GM03348 (cell line): ENCODE results near the gene HIC2.
"Not testable (repeated sequence)": the region's sequence is repeated elsewhere in the genome, so short reads cannot be mapped to it uniquely, and the experiment has no call there.

Experiments used
- DNase-seq: peaks from one replicate; pipeline ENCODE4 v3.0.0; 2012; ENCODE audit warnings: low spot score

HIC2 gene

DNA sequence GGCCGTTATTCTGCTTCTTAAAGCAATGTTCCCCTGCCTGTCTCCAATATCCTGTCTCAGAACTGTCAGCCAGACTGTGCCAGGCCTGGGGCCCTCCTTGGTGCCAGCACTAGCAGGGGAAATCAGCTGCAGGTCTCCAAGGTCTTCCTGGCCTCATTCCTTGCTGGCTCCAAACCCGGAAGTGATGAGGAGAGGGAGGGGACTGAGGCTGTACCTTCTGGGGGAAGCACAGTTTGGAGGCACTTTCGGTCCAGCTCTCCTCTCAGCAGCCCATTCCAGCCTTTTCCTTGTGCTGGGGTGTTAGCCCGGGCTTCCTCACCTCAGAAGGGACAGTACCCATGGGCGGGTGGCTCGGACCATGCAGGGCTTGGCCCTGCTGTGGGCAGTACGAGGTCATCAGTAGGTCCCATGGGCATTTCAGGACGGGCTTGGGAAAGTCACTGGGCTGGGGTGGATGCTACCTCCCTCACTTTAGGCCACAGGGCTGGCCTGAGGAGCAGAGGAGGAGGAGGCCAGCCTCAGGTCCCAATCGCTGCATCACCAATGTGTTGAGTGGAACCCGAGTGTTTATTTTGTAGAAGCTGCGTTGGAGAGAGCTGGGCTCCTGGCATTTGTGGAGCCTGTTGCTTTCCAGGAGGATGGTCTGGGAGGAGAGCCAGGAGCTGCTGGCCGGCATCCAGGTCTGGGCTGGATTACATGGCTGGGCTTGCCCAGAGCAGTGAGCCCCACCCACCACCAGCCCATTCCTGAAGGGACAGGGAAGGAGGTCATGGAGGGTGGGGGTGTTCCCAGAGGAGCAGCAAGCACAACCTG lies 19.0 kb downstream of the HIC2 start:
- not testable (repeated sequence) for DNase-seq

DNA sequence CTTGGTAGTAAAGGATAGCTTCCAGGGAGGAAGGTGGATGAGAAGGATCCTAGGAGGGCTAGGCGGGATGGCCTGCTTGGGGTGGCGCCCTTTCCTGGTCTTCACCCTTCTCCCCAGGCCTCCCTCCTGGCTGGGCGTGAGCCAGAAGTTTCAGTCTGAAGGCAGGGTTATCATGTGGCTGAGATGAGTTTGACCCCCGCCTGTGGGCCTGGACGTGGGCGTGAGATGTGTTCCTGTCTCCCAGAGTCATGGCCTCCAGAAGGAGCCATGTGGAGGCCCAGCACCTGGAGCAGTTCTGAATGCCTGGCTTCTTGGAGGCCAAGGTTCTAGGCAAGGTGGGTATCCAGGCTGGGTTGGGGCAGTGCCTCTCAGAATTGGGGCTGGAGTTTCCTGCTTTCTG lies 20.8 kb downstream of the HIC2 start:
- not testable (repeated sequence) for DNase-seq

DNA sequence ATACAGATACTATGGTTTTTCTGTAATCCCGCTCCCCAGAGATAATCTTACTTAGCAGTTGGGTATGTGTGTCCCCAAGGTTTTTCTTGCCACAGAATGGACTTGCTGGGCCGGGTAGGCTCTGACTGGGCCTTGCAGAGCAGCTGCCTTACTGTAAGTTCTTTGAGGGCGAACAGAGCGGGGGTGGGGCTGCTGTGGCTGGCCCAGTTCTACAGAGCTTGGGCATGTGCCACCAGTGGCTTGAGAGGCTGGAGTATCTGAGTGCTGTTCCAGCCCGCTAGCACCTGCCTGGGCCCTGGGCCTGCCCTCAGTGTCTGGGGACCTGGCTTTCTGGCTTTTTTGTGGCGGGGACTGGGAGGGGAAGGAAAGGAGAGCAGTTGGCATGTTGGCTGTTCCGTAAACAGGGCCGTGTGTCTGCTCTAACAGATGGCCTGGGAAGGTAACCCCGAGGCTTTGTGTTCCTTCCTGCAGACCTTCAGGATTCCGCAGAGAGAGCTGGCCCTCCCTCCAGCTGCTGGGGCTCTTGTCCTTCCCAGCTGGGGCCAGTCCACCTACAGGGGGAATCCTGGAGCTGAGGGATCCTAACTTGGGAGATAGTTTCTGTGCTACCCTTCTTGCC lies 23.0 kb downstream of the HIC2 start:
- not testable (repeated sequence) for DNase-seq

DNA sequence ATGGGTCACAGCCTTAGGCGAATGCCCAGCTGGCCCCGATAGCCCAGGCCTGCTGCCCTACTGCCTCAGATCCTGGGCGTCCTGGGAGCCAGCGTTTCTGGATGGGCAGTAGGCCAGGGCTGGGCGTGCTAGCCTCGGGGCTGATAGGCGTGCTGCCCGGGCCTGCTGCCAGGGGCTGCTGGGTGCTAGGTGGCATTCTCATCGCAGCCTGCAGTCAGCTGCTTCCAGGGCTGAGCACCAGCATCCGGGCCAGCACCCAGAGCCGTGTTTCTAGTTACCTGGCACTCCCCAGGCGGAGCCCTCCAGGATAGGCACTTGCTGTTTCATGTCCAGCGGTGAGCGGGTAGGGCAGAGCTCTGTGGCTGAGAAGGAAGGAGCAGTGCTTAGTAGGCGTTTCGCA lies 23.5 kb downstream of the HIC2 start:
- DNase-seq: not testable (repeated sequence)

DNA sequence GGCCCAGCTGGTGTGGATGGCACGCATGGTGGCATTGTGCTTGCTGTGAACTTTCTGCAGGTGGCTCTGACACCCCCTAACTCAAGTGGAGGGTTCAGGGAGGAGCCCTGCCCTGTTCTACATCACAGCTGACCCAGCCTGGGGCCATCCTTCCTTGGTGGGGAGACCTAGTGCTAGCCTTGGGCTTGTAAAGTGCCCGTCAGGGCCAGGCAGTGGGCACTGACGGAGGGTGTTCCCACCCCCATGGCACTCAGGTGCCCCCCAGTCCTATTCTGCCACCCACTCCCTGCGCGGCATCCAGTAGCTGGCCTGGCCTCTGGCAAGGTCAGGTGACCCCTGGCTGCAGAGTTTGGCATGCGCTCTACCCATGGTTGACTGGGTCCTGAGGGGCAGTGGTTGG lies 24.0 kb downstream of the HIC2 start:
- not testable (repeated sequence) for DNase-seq

DNA sequence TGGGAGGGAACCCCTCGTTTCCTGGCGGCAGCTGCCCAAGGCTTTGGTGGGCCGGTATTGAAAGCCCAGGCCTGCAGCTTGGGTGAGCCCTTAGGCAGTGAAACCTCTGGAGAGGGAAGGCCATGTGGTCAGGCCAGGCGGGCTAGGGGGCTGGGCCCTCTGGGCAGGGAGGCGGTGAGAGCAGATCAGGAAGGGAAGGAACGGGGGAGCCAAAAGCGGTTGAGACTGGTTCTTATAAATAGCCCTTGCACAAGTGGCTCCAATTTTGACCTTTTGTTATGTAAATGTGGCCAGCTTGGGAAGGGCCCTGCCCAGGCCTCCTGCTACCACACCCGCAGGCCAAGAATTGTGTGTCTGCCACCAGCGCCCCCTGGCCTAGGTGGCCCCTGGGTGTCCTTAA lies 25.0 kb downstream of the HIC2 start:
- DNase-seq: not testable (repeated sequence)

DNA sequence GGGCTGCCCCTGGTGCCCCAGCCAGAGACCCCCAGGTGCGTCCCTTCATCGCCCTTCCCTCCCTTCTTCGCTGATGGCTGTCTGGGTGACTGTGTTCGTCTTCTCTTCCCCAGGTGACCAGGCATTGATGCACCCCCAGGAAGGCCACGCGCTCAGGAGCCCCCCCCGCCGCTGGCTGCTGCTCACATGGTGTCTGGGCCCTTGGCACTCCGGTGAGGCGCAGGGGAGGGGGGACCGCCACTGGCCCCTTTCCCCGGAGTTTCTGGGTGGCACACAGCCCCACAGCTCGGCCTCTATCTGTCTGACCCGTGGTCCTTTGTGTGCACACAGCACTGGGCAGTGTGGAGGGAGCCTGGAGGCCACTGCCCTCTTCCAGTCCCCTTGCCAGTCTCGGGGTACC lies 25.5 kb downstream of the HIC2 start:
- not testable (repeated sequence) for DNase-seq

DNA sequence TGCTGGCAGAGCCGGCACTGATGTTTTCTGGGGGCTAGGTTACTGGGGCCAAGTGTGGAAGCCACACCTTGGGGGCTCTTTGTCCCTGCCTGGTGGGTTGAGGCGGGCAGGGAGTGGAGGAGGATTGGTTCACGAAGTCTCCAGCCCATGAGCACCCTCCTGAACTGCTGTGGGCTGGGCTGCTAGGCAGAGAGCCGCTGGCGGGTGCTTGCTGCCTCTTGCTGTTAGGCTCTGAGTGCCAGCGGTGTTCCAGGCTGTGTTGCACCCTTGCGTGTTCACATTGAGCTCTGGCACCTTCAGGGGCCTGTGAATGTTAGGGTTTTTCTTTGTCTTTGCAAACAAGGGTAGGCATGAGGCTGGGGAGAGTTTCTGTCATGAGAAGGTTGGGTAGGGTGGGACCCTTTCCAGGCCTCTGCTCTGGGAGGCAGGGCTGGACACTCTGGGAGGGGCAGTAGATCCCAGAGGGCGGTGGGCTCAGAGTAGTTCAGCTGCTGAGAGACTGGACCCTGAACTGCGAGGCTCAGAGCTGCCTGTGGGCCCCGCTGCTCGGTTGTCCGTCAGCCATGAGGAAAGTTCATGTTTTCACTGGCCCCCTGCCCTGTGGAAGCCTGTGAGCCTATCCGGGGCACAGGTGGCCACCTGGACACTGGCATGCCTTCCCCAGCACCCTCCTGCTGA lies 26.0 kb downstream of the HIC2 start:
- DNase-seq: no peak

DNA sequence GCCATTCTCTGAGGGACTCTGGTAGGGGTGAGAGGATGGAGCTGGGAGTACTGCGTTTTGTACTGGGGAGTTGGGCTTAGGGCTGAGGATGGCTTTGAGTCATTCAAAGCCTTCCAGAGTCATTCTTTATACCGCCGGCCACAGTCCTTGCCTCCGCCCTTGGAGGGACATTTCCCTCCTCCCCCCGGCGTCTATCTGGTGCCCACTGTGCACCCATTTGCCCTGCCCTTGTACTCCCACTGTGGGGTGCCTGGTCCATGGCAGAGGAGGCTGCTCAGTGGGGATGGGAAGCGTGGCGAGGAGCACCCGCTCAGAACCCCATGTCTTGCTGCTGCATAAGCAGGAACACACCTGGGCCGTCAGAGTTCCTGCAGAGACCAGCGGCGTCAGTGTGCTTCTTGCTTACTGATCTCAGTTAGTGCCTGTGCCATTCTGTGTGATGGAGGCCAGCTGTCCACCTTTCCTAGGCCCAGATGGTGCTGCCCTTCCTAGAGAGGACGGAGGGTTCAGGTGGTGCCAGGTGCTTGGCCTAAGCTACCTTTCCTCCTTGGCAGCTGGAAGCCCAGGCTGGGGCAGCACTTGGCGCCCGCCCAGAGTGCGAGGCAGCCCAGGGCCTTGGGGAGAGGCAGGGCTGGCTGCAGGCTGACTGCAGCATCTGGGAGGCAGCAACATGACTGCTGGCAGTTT lies 26.7 kb downstream of the HIC2 start:
- no peak for DNase-seq

DNA sequence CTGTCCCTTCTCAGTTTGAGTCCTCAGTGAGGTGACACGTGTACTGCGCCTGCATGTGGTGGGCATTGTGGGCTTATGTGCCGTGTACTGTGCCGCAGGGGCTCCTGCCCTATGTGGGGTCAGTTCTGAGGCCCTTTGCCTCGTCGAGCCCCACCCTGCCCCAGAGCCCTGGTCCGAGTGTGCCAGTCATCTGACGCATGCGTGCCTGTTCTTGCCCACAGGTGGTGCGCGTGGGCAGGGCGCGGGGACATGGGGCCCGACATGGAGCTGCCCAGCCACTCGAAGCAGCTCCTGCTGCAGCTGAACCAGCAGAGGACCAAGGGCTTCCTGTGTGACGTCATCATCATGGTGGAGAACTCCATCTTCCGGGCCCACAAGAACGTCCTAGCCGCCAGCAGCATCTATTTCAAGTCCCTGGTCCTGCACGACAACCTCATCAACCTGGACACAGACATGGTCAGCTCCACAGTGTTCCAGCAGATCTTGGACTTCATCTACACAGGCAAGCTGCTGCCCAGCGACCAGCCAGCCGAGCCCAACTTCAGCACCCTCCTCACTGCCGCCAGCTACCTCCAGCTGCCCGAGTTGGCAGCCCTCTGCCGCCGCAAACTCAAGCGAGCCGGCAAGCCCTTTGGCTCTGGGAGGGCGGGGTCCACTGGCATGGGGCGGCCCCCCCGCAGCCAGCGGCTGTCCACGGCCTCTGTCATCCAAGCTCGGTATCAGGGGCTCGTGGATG lies 27.7 kb downstream of the HIC2 start:
- no peak for DNase-seq

DNA sequence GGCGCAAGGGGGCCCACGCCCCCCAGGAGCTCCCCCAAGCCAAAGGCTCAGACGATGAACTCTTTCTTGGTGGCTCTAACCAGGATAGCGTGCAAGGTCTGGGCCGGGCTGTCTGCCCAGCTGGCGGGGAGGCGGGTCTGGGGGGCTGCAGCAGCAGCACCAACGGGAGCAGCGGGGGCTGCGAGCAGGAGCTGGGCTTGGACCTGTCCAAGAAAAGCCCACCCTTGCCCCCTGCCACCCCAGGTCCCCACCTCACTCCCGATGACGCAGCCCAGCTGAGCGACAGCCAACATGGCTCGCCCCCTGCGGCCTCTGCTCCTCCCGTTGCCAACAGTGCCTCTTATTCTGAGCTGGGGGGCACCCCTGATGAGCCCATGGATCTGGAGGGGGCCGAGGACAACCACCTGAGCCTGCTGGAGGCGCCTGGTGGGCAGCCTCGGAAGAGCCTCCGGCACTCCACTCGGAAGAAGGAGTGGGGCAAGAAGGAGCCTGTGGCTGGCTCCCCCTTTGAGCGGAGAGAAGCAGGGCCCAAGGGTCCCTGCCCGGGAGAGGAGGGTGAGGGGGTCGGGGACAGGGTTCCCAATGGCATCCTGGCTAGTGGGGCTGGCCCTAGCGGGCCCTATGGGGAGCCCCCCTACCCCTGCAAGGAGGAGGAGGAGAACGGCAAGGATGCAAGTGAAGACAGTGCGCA lies 28.4 kb downstream of the HIC2 start:
- no peak for DNase-seq

DNA sequence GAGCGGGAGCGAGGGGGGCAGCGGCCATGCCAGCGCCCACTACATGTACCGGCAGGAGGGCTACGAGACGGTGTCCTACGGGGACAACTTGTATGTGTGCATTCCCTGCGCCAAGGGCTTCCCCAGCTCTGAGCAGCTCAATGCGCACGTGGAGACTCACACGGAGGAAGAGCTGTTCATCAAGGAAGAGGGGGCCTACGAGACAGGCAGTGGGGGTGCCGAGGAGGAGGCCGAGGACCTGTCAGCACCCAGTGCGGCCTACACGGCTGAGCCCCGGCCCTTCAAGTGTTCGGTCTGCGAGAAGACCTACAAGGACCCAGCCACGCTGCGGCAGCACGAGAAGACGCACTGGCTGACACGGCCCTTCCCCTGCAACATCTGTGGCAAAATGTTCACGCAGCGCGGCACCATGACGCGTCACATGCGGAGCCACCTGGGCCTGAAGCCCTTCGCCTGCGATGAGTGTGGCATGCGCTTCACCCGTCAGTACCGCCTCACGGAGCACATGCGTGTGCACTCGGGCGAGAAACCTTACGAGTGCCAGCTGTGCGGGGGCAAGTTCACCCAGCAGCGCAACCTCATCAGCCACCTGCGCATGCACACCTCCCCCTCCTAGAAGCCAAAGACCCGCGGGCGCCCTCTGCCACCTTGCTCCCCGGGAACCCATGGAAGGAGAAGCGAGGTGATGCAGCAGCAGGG lies 29.1 kb downstream of the HIC2 start:
- no peak for DNase-seq

DNA sequence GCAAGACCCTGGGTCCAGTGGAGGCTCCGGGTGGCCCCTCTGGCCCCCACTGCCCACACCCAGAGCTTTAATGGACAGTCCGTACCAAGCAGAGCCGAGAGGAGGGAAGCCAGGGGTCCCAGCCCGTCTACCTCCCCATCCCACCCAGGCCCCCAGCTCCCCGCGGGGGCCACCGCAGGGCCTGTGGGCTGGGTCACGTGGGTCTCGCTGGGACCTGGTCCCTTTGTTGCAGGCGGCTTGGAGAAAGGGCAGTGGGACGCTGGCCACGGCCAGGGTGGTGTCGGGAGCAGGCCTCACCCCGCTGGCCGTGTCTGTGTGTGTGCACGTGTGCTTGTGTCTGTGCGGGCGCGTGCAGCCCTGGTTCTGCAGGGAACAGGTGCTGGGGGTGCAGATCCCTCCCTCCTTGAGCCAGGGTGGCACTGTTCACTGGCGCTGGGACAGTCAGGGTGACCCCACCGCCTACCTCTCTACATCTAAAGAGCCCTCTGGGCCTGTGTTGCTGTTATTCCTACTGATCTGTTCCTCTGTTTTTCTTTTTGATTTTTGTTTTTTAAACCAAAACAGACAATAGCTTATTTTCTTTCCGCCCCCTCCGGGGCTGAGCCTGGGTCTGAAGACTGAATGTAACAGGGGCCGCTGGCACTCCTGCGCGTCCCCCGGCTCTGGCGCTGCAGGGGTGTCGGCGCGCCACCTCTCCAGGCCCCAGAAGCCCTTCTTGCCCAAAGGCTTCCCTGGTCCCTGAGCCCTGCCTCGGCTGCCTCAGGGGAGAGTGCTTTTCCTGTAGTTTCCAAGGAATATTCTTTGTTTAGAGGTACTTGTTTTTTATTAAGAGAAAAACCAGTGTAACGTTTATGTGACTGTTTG lies 29.9 kb downstream of the HIC2 start:
- DNase-seq: no peak

DNA sequence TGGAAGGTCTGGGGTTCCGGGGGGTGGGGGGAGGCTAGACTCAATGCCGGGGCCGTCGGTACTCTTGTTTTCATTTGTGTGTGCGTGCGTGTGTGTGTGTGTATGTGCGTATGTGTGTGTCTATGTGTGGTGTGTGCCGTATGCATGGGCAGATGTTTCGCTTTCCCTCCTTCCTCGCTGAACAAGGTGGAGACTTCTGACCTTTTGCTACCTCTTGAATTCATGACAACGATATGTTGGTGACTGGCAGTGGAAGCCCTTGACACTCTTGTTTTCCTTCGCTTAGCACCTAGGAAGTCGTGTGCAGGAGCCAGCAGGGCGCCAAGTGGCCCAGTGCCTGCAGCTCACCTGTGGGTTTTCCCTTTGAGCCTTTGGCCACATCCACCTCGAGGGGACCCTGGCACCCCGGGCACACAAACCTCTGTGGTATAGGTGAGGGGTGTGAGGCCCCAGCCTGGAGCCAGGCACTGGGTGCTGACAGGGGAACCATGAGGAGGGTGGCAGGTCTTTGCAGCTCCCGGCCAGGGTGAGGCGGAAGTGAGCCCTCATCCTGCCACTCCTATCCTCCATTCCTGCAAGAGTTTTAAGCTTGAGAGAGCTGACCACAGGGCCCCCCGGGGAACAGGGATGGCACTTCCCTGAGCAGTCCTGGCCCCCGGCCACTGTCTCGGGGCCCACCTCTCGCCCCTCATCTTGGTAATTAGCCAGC lies 30.7 kb downstream of the HIC2 start:
- no peak for DNase-seq

DNA sequence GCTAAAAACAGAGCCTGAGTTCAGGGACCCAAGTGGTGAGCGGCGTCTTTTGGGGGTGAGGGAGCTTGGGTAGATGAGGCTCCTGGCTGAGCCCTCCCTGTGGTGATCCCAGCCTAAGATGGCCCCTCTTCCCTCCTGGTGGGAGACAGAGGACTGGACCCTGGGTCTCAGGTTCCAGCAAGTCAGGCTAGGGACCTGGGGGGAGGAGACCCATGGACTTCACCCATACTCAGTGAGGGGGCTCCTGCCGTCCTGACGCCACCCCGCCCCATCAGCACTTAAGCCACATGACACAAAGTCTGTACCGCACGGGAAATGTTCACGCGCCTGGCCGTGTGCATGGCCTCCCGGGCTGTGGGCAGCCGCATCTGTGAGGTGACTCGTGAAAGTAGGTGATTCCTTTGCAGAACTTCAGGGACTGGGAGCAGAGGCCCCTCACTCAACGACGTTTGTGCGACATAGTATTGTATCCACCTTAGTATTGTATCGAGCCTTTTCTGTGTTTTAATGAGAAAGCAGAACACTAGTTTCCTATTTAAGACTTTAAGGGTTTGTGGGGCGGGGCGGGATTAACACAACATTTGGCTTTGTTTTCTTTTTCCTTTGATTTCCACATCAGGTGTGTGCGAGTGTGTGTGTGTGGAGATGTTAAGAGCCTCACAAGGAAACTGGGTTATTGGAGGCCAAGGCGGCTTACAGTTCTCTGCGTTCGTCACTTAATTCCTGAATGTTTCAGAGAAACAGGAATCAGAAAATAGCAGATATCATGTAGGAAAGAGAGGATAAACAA lies 31.7 kb downstream of the HIC2 start:
- DNase-seq: no peak

DNA sequence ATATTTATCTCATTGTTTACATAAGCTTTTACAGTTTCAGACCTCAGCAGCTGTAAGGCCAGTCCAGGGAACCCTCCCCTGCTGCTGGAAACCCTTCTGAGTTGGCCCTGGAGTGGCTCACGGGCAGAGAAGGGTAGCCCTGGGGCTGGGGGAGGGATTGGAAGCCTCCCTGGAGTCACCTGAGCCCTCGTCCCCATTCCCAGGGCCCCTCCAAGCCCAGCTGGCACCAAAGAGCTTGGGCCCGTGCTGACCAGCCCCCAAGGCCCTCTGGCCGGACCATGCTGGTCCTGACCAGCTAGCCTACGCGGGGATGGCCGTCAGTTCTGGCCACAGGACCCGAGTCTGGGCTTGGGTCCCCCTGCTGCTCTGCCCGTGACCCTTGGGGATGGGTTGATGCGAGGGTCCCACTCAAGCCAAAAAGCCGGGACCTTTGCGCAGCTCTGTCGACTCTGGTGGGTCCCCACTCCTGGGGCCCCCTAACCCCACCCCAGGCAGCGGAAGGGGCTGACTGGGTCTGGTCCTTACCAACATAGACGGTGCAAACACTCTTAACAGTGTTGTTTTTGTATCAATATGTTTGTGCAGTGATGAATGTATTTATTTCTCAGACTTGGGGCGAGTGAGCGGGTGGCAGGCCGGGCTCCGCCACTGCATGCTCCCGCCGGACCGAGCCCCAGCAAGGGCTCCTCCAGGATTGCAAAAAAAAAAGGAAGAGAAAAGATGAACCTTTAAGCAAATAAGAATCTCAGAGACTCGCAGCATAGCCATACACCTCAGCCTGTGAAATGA lies 32.6 kb downstream of the HIC2 start:
- no peak for DNase-seq

DNA sequence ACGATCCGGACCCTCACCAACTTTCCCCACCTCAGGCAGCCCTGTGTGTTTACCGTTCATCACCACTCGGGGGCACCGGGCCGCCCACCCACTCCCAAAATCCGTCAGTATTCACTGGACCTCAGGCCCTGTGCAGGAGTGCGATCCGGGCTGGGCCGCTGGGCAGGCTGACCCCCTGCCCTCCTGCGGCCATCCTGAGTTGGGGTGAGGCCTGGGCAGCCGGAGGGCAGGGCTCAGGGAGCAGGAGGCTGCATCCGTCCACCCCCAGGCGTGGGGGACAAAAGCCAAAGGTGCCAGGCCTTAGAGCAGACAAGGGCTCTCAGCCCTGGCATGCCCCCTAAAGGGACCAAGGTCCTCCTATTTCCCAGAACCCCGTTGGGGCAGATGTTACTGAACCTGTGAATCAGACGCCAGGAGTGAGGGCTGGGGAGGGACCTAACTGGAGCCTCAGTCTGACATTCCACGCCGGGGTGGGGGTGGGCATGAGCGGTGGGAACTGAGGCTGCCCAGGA lies 33.2 kb downstream of the HIC2 start:
- DNase-seq: no peak
